Measurements from ENCODE around the gene LY6G5B. TPM values are rescaled to one million over a fixed set of nuclear protein-coding genes. Genes with fewer than 3 reads are reported as not detected.

LY6G5B gene
- total RNA-seq, 2 donors from 2014 or later = 13.9 to 17.0 TPM

DNA sequence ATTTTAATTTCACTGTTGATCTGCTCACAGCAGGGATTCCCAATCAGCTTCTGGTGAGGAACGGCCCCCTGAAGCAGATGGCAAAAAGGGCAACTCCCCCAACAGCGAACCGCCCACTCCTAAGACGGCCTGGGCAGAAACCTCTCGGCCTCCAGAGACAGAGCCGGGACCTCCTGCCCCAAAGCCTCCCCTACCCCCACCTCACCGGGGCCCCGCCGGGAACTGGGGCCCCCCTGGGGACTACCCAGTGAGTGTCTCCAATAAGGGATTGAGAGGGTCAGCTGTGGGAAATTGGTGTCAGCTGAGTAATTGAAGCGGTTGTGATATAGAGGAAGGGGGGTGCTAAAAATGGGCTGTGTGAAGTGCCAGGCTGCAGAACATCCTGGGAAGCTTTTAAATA lies 42.8 kb upstream of the LY6G5B start:
- Histone ChIP-seq H3K27me3 (ENCODE audit: control insufficient read depth, insufficient read depth, low read length, poor library complexity, severe bottlenecking) (no peaks in the 10 kb centered on the region), H3K9ac (ENCODE audit: extremely low read depth, low read length, poor library complexity, severe bottlenecking) (no peak overlapping the region), H3K4me1 (ENCODE audit: control insufficient read depth, insufficient read depth, low read length) (no peaks in the 10 kb centered on the region), H3K27ac (ENCODE audit: low read depth, low read length) (no peak overlapping the region), H3K36me3 (ENCODE audit: control insufficient read depth, insufficient read depth, low read length) (peaks cover 95% of the 10 kb centered on the region), H3K9me3 (ENCODE audit: control insufficient read depth, low read length) (no peaks in the 10 kb centered on the region), H3K4me3 (ENCODE audit: low read length) (no peak overlapping the region)
- H3K27me3 Mint-ChIP-seq (ENCODE audit: insufficient read depth) = no peaks in the 10 kb centered on the region
- H3K4me1 Mint-ChIP-seq = peaks cover 11% of the 10 kb centered on the region
- TF ChIP-seq CTCF (conservative IDR thresholded peaks at IDR 0.05) = no peak
- no peak overlapping the region for H3K4me3 Mint-ChIP-seq
- 96 to 100% methylated on average over 1 to 10 of the region's 10 CpGs for WGBS, 2 experiments (ENCODE audit: insufficient coverage in 1 of 2, insufficient read length in 1 of 2)
- H3K27ac Mint-ChIP-seq = peak overlapping the region; percentile 55
- peaks cover 94% of the 10 kb centered on the region for H3K36me3 Mint-ChIP-seq (ENCODE audit: low read depth)
- H3K9me3 Mint-ChIP-seq = no peaks in the 10 kb centered on the region
- no peak for DNase-seq

GRCh38 chr6:31627690-31628287 lies 42.0 kb upstream of the LY6G5B start:
- no peaks in the 10 kb centered on the region for H3K27me3 ChIP-seq (ENCODE audit: control insufficient read depth, insufficient read depth, low read length, poor library complexity, severe bottlenecking)
- no peak for DNase-seq
- no peak overlapping the region for H3K4me3 ChIP-seq (ENCODE audit: low read length)
- no peaks in the 10 kb centered on the region for H3K9me3 ChIP-seq (ENCODE audit: control insufficient read depth, low read length)
- TF ChIP-seq CTCF (conservative IDR thresholded peaks at IDR 0.05) = no peak
- Mint-ChIP-seq H3K4me3 (no peak overlapping the region), H3K9me3 (no peaks in the 10 kb centered on the region), H3K27me3 (ENCODE audit: insufficient read depth) (no peaks in the 10 kb centered on the region), H3K27ac (no peak overlapping the region), H3K4me1 (peaks cover 2% of the 10 kb centered on the region), H3K36me3 (ENCODE audit: low read depth) (peaks cover 93% of the 10 kb centered on the region)
- H3K27ac ChIP-seq (ENCODE audit: low read depth, low read length) = no peak overlapping the region
- no peak overlapping the region for H3K9ac ChIP-seq (ENCODE audit: extremely low read depth, low read length, poor library complexity, severe bottlenecking)
- H3K4me1 ChIP-seq (ENCODE audit: control insufficient read depth, insufficient read depth, low read length) = no peaks in the 10 kb centered on the region
- 96 to 97% methylated on average over 15 to 19 of the region's 19 CpGs for WGBS, 2 experiments (ENCODE audit: insufficient coverage in 1 of 2, insufficient read length in 1 of 2)
- peaks cover 95% of the 10 kb centered on the region for H3K36me3 ChIP-seq (ENCODE audit: control insufficient read depth, insufficient read depth, low read length)

GRCh38 chr6:31629014-31629413 lies 40.8 kb upstream of the LY6G5B start:
- Histone ChIP-seq H3K9ac (ENCODE audit: extremely low read depth, low read length, poor library complexity, severe bottlenecking) (no peak overlapping the region), H3K4me1 (ENCODE audit: control insufficient read depth, insufficient read depth, low read length) (no peaks in the 10 kb centered on the region), H3K9me3 (ENCODE audit: control insufficient read depth, low read length) (no peaks in the 10 kb centered on the region), H3K36me3 (ENCODE audit: control insufficient read depth, insufficient read depth, low read length) (peaks cover 95% of the 10 kb centered on the region), H3K27me3 (ENCODE audit: control insufficient read depth, insufficient read depth, low read length, poor library complexity, severe bottlenecking) (no peaks in the 10 kb centered on the region), H3K27ac (ENCODE audit: low read depth, low read length) (no peak overlapping the region), H3K4me3 (ENCODE audit: low read length) (no peak overlapping the region)
- H3K4me1 Mint-ChIP-seq = no peaks in the 10 kb centered on the region
- H3K4me3 Mint-ChIP-seq = no peak overlapping the region
- H3K27me3 Mint-ChIP-seq (ENCODE audit: insufficient read depth) = no peaks in the 10 kb centered on the region
- no peak for TF ChIP-seq CTCF (conservative IDR thresholded peaks at IDR 0.05)
- WGBS, 2 experiments (ENCODE audit: insufficient coverage in 1 of 2, insufficient read length in 1 of 2) = 94 to 95% methylated on average over 5 to 7 of the region's 7 CpGs
- H3K9me3 Mint-ChIP-seq = no peaks in the 10 kb centered on the region
- H3K36me3 Mint-ChIP-seq (ENCODE audit: low read depth) = peaks cover 93% of the 10 kb centered on the region
- peak overlapping the region; percentile 82 for H3K27ac Mint-ChIP-seq
- no peak for DNase-seq

Data from endodermal cell (in vitro differentiated cells).